HCT116 (cell line): Measurements from ENCODE around the gene GRM8.

Experiments used
- CTCF ChIP-seq, 3 experiments: fragments of 200-600 bp in 1 of 3; sonication (generic) in 1 of 3; IDR thresholded peaks in 2 of 3; conservative IDR thresholded peaks in 1 of 3; 2 replicates each; pipeline ENCODE4 v1.5.1; 2012 to 2017; ENCODE audit warnings: low read depth in 2 of 3, low read length in 2 of 3, antibody characterized with exemption in 1 of 3, borderline replicate concordance in 1 of 3, control low read depth in 1 of 3, mild to moderate bottlenecking in 1 of 3, mixed read lengths in 1 of 3, mixed run types in 1 of 3, moderate library complexity in 1 of 3; ENCODE audit not compliant: insufficient read depth in 1 of 3
- EZH2 ChIP-seq: fragments of 200-600 bp; sonication (generic); IDR thresholded peaks from 2 replicates; pipeline ENCODE4 v1.6.1; 2017; ENCODE audit warnings: antibody characterized with exemption, mixed run types
- EZH2phosphoT487 ChIP-seq: fragments of 200-600 bp; IDR thresholded peaks from 2 replicates; pipeline ENCODE4 v1.6.1; 2018; ENCODE audit warnings: antibody characterized with exemption, borderline replicate concordance
- MAX ChIP-seq: IDR thresholded peaks from 2 replicates; pipeline ENCODE4 v1.6.1; 2012

GRCh38 chr7:127123220-127123619, 129.5 kb downstream of the GRM8 start:
- no peak for TF ChIP-seq CTCF (IDR thresholded peaks at IDR 0.05 in 2 of 3, conservative IDR thresholded peaks at IDR 0.05 in 1 of 3; ENCODE audit: borderline replicate concordance in 1 of 3, insufficient read depth in 1 of 3, low read depth in 2 of 3, low read length in 2 of 3)
- no peak for TF ChIP-seq EZH2phosphoT487
- no peak for TF ChIP-seq MAX
- TF ChIP-seq EZH2 = no peak
